ENCODE measurements around the gene ADM.

The ADM gene

DNA sequence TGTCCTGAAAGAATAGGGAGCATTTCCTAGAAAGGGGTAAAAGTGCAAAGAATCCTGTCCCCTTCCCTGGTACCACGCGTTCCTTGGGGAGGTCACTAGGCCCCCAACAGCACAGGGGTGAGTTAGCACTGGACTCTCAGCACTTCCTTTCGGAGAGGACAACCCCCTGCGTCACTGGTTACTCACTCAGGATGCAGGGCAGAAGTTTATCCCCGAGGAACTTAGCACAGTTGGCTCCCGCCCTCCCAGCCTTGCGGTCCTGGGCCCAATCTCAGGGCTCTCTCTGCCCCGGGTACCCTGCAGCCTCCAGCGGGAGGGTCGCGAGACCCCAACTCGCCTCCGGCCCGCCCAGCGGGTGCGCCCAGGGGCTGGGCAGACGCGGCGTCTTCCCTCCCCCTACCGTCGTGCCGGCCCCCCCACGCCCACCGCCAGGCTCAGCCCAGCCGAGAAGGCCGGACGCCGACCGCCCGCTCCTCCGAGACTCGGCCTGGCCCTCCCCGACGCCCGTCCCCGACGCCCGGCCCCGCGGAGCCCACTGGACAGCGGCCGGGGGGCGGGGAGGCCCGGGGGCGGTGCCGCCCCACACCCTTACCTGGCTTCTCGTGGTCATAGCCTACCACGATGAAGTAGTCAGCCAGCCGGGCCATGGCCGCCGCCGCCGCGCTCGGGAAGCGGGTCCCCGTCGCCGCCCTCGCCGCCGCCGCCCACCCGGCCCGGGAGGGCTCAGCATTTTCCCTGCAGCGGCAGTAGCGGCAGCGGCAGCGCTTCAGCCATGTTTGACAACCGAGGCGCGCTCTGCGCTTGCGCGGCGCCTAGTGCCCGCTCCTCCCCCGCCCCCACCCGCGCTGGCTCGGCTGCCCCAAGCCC, 11.2 kb upstream of the ADM start, which contains the start of gene SBF2:
Gene SBF2 (minus strand): TSS at position 797 of the 867 bp plus-strand sequence. CDS start 150 bp downstream, at position 647.
- DNase-seq (ENCODE audit: low read depth): peak; percentile 81
- TF ChIP-seq, protein P1, sequence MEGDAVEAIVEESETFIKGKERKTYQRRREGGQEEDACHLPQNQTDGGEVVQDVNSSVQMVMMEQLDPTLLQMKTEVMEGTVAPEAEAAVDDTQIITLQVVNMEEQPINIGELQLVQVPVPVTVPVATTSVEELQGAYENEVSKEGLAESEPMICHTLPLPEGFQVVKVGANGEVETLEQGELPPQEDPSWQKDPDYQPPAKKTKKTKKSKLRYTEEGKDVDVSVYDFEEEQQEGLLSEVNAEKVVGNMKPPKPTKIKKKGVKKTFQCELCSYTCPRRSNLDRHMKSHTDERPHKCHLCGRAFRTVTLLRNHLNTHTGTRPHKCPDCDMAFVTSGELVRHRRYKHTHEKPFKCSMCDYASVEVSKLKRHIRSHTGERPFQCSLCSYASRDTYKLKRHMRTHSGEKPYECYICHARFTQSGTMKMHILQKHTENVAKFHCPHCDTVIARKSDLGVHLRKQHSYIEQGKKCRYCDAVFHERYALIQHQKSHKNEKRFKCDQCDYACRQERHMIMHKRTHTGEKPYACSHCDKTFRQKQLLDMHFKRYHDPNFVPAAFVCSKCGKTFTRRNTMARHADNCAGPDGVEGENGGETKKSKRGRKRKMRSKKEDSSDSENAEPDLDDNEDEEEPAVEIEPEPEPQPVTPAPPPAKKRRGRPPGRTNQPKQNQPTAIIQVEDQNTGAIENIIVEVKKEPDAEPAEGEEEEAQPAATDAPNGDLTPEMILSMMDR (IDR thresholded peaks at IDR 0.05; ENCODE audit: low read depth, low read length): no peak
- peak within 1 kb of the TSS; percentile 67 for H3K4me3 ChIP-seq (ENCODE audit: low read depth, low read length)

DNA sequence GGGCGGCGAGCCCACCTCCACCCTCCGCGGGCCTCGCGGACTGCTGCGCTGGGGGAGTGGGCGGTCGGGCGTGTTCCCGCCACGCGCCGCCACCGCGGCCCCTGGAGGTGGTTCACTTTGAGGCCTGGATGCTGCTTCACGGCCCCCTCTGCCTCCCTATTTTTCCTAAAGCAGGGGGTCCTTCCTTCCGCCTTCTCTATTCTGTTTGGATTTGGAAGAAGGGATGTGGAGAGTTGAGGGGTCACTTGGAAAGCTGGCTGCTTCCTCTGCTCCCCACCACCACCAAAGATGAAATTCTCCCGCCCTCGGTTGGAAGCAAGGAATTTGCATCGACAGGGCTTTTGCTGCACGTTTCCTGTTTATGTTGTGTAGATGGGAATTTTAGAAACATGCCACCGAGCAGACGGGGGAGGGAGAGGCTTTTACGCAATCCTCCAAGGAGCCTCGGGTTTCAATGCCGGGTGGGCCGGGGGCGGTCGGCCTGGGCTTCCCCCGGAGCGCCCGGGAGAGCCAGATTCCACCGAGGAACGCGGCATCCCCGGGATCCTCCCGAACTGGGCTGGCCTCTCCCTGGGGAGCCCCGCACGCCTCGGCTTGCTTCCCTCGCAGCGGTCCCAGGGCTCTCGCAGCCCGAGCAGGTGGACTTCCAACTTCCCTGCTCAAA, 10.5 kb upstream of the ADM start:
- peak; percentile 51 for DNase-seq (ENCODE audit: low read depth)
- TF ChIP-seq, protein P2, sequence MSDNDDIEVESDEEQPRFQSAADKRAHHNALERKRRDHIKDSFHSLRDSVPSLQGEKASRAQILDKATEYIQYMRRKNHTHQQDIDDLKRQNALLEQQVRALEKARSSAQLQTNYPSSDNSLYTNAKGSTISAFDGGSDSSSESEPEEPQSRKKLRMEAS (IDR thresholded peaks at IDR 0.05; ENCODE audit: low read depth, low read length): 0 out of 2 replicates have a peak, but pooled peaks have one; percentile 4
- TF ChIP-seq, protein P1 (IDR thresholded peaks at IDR 0.05; ENCODE audit: low read depth, low read length): no peak
- no peak for TF ChIP-seq MYC (IDR thresholded peaks at IDR 0.05; ENCODE audit: low read depth, low read length)
- TF ChIP-seq POLR2A (IDR thresholded peaks at IDR 0.05; ENCODE audit: extremely low read depth, insufficient read length): peak; percentile 45
- peak overlapping the region; percentile 67 for H3K4me3 ChIP-seq (ENCODE audit: low read depth, low read length)

DNA sequence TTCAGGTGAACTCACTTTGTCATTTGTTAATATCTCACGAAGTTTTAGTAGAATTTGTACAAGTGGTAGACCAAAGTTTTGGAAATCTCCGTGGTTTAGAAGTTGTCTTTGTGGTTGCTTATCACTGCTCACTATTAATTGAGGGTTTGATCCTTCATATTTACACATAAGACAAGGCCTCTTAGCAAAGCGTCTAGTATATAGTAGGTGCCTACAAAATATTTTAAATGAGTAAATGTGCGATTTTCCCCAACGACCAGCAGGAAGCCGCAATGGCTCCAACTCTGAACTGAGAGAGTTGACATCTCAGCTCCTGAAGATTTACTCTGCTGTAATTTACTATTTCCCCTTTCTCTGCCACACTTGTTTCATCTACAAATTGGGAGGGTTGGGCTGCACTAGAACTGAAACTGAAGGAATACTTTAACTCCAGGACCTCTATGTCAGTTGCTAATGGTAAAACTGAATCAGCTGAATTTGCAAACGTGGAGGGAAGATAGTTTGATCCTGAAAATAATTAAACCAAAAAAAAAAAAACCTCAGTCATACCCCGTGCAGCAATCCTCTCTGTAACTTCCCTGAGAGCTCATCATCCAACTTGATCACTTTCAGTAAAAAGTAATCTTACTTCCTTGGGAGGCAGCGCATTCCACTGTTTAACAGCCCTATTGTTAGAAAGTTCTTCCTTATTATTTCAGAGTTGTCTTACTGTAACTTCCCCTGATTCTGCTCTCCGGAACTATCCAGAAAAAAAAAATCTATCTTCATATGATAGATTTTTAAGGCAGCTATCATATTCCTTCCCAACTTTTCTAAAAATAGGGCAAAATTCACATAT, 9.6 kb upstream of the ADM start:
- peak; percentile 55 for DNase-seq (ENCODE audit: low read depth)
- TF ChIP-seq MYC (IDR thresholded peaks at IDR 0.05; ENCODE audit: low read depth, low read length): no peak
- TF ChIP-seq, protein P2 (IDR thresholded peaks at IDR 0.05; ENCODE audit: low read depth, low read length): no peak
- no peak for TF ChIP-seq POLR2A (IDR thresholded peaks at IDR 0.05; ENCODE audit: extremely low read depth, insufficient read length)
- TF ChIP-seq, protein P1 (IDR thresholded peaks at IDR 0.05; ENCODE audit: low read depth, low read length): no peak
- H3K4me3 ChIP-seq (ENCODE audit: low read depth, low read length): peak overlapping the region; percentile 67

DNA sequence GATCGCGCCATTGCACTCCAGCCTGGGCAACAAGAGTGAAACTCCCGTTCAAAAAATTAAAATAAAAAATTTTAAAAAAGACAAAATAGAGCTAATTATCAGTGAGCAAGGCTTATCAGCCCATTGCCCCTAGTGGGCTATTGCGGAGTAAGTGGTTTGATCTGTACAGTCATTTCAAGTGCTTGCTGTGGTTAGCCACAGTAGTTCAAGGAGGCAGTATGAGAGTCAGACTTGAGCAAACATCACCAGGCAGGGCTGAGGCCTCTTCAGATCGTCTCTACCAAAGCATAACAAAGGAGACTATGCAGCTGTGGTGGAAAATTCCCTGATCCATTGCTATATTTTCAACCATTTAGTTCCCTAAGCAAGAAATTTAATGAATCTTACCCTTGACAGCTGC, 6.5 kb upstream of the ADM start:
- peak; percentile 78 for DNase-seq (ENCODE audit: low read depth)
- TF ChIP-seq, protein P2 (IDR thresholded peaks at IDR 0.05; ENCODE audit: low read depth, low read length): no peak
- TF ChIP-seq MYC (IDR thresholded peaks at IDR 0.05; ENCODE audit: low read depth, low read length): no peak
- TF ChIP-seq, protein P1 (IDR thresholded peaks at IDR 0.05; ENCODE audit: low read depth, low read length): peak; percentile 26

DNA sequence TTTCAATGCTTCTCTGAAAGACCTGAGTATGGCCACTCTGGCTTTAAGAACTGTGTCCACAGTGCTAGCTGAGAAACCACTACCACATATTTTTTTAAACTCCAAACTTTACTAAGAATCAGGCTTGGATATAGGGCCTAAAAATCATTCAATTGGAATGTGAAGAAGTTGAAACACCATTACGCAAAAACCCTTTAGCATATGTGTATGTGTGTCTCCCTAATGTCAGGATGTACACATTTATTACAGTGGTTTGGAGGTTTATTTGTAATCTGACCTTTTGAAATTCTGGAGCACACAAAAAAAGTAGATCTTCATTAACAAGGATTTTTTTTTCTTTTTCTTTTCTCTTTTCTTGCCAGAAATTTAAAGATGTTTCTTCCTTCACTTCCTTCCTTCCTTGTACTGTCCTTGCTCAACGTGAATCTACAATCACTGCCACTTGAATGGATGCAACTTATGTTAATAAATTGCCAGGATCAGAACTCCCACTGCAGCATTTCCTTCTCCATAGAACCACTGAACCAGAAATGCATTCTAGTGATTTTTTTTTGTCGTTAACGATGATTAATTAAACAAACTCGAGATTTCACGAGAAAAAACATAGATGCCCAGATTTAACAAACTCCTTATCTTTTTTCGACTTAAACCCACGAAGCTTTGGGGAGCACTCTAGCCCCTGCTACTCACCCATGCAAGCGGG, 3.1 kb upstream of the ADM start:
- TF ChIP-seq, protein P1 (IDR thresholded peaks at IDR 0.05; ENCODE audit: low read depth, low read length): no peak
- no peak for TF ChIP-seq POLR2A (IDR thresholded peaks at IDR 0.05; ENCODE audit: extremely low read depth, insufficient read length)
- TF ChIP-seq, protein P2 (IDR thresholded peaks at IDR 0.05; ENCODE audit: low read depth, low read length): no peak
- no peak for TF ChIP-seq MYC (IDR thresholded peaks at IDR 0.05; ENCODE audit: low read depth, low read length)
- no peak for DNase-seq (ENCODE audit: low read depth)
- peak overlapping the region; percentile 74 for H3K4me3 ChIP-seq (ENCODE audit: low read depth, low read length)

More for the DNA sequence above, 6.5 kb upstream of the ADM start:
- H3K4me3 ChIP-seq (ENCODE audit: low read depth, low read length): no peak overlapping the region
